Astrocyte of the spinal cord (primary cell): ENCODE measurements around the gene RIPK1.

ENCODE experiments used
- DNase-seq: peaks from one replicate; pipeline ENCODE4 v3.0.0; 2011; ENCODE audit warnings: low read depth, low spot score
- H3K4me3 ChIP-seq: 2 replicates; pipeline ENCODE4 v1.5.1; 2011; ENCODE audit warnings: low read depth, mild to moderate bottlenecking, low read length, moderate library complexity
- CTCF ChIP-seq: IDR thresholded peaks from 2 replicates; pipeline ENCODE4 v1.5.1; 2012; ENCODE audit warnings: low read depth, mild to moderate bottlenecking, low read length, inconsistent platforms
- in situ Hi-C: cut with HindIII; loops from 2 replicates; pipeline ENCODE4 v1.10.0; 2017; ENCODE audit warnings: low sequenced_read_pairs

The RIPK1 gene

GRCh38 chr6:3120765-3121089 is 52.4 kb downstream of the RIPK1 start:
- DNase-seq = no peak
- no peak for TF ChIP-seq CTCF
- in situ Hi-C loops = no loop called here
- H3K4me3 ChIP-seq = no peak overlapping the region

- TF ChIP-seq CTCF = no peak
- in situ Hi-C loops = no loop called here
- no peak for DNase-seq
- H3K4me3 ChIP-seq = no peak overlapping the region
Measured at GRCh38 chr6:3122823-3123182, 54.5 kb downstream of the RIPK1 start.

GRCh38 chr6:3124667-3125066 is 56.4 kb downstream of the RIPK1 start:
- TF ChIP-seq CTCF = no peak

GRCh38 chr6:3125815-3126214 is 57.5 kb downstream of the RIPK1 start:
- TF ChIP-seq CTCF = no peak
- in situ Hi-C loops = no loop called here
- no peak for DNase-seq
- H3K4me3 ChIP-seq = no peak overlapping the region

More at GRCh38 chr6:3124667-3125066, 56.4 kb downstream of the RIPK1 start:
- DNase-seq = no peak
- no peak overlapping the region for H3K4me3 ChIP-seq
- in situ Hi-C loops = no loop called here

- in situ Hi-C loops = no loop called here
- DNase-seq = no peak
- TF ChIP-seq CTCF = no peak
- no peak overlapping the region for H3K4me3 ChIP-seq
Measured at GRCh38 chr6:3128356-3129108, 60.2 kb downstream of the RIPK1 start.

GRCh38 chr6:3131695-3132094 is 63.4 kb downstream of the RIPK1 start:
- DNase-seq = no peak
- no peak overlapping the region for H3K4me3 ChIP-seq
- in situ Hi-C loops = no loop called here
- TF ChIP-seq CTCF = no peak
